Natural killer cell (primary cell): Measurements from ENCODE around the gene VWA1. TPM values are rescaled to one million over a fixed set of nuclear protein-coding genes. Genes with fewer than 3 reads are reported as not detected.

ENCODE experiments used
- ATAC-seq, 3 donors: fragments of 150-1000 bp in 2 of 3; fragments of 200-7000 bp in 1 of 3; cut with Tn5 transposase; 1 replicate in 1 of 3; 2 replicates in 2 of 3; pipeline ENCODE4 v1.10.0; 2021; ENCODE audit warnings: mild to moderate bottlenecking in 2 of 3, moderate library complexity in 2 of 3
- DNase-seq, 2 donors: peaks; one replicate each; pipeline versions ENCODE4 v3.0.0 to v3.0.0-alpha.2; 2013 to 2021; ENCODE audit warnings: mixed read lengths in 1 of 2
- H3K27ac ChIP-seq: one replicate; pipeline ENCODE4 v1.5.1; 2013; ENCODE audit warnings: mild to moderate bottlenecking, low read length
- H3K27me3 ChIP-seq: one replicate; pipeline ENCODE4 v1.6.1; 2013; ENCODE audit warnings: low read length; ENCODE audit not compliant: control insufficient read depth, insufficient read depth
- H3K36me3 ChIP-seq: one replicate; pipeline ENCODE4 v1.6.1; 2013; ENCODE audit warnings: low read length; ENCODE audit not compliant: control insufficient read depth, insufficient read depth
- H3K4me1 ChIP-seq: one replicate; pipeline ENCODE4 v1.6.1; 2013; ENCODE audit warnings: low read length; ENCODE audit not compliant: control insufficient read depth, insufficient read depth
- H3K4me3 ChIP-seq: one replicate; pipeline ENCODE4 v1.5.1; 2013; ENCODE audit warnings: low read length
- H3K9me3 ChIP-seq: one replicate; pipeline ENCODE4 v1.6.1; 2013; ENCODE audit warnings: low read length; ENCODE audit not compliant: control insufficient read depth, insufficient read depth
- H3K27ac Mint-ChIP-seq, 2 donors: one replicate each; pipeline ENCODE4 v1.8.0; 2022; ENCODE audit warnings: mild to moderate bottlenecking in 2 of 2, mixed read lengths in 2 of 2, moderate library complexity in 1 of 2
- H3K27me3 Mint-ChIP-seq, 2 donors: one replicate each; pipeline ENCODE4 v1.8.0; 2022; ENCODE audit warnings: low read depth in 2 of 2, mixed read lengths in 2 of 2
- H3K36me3 Mint-ChIP-seq: one replicate; pipeline ENCODE4 v1.8.0; 2022; ENCODE audit warnings: mixed read lengths
- H3K4me1 Mint-ChIP-seq, 2 donors: one replicate each; pipeline ENCODE4 v1.8.0; 2022; ENCODE audit warnings: mixed read lengths in 2 of 2
- H3K4me3 Mint-ChIP-seq: one replicate; pipeline ENCODE4 v1.8.0; 2022; ENCODE audit warnings: mild to moderate bottlenecking, moderate library complexity, mixed read lengths
- H3K9me3 Mint-ChIP-seq, 2 donors: one replicate each; pipeline ENCODE4 v1.8.0; 2022; ENCODE audit warnings: mixed read lengths in 2 of 2
- WGBS: methylation state at CpG from one replicate; pipeline ENCODE4 v1.1.7; 2013; ENCODE audit warnings: missing lambda C conversion rate; ENCODE audit not compliant: insufficient coverage; 5-methylcytosine and 5-hydroxymethylcytosine counted together
- intact Hi-C: fragments of 100-400 bp; cut with micrococcal nuclease; formaldehyde crosslinking; loops from one replicate; pipeline ENCODE4 v1.14.2; 2022
- total RNA-seq, 4 donors: library from RNA; stranded (reverse); fragments of 120-200 nt in 1 of 4; gene quantifications; one replicate each; pipeline versions ENCODE4 v1.2.3 to v1.2.4, GENCODE V29; 2013 to 2022
- TF ChIP-seq, protein P1 (sequence below): fragments of 200-600 bp; IDR thresholded peaks from one replicate; pipeline ENCODE4 v1.8.0; 2022; ENCODE audit warnings: antibody characterized with exemption

Gene VWA1
- total RNA-seq, 3 donors from 2014 or later (not counting 1 experiment from before 2014, with no cell fraction given), result not detected

DNA sequence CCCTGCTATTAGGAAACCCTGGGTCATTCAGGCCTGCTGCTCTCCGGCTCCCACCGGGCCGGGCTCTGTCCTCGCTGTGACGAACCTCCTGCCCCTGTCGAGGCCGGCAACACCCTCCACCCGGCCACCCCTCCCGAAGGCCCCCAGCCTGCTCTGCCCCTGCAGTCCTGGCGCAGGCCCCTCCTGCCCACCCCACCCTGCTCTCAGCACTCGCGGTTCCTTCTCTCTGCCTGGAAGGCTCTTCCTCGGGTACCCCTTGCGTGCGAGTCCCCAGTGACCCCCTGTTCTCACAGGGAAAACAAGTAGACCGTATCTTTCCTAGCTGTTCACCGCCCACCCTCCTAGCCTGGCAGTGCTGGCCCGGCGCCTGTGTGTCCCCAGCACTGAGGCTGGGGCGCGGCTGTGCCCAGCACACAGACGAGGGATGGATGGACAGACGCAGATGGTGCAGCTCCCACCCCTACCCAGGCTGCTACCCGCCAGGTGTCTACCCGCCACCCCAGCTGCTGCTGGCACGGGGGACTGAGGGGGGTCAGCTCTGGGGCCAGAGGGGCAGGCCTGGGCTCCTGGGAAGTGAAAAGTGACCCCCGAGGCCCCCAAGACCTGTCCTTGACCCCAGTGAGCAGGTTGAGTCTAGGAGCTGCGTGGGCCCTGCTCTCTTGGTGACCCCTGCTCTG is 3.1 kb upstream of the VWA1 start:
- DNase-seq (no peak), ATAC-seq (no peak)
- H3K27me3 ChIP-seq, result peaks cover 31% of the 10 kb centered on the region
- intact Hi-C loops, result no loop called here
- Mint-ChIP-seq H3K36me3 (no peaks in the 10 kb centered on the region), H3K4me3 (no peak overlapping the region), H3K9me3 (no peaks in the 10 kb centered on the region), H3K4me1 (peaks cover 0 to 4% of the 10 kb centered on the region in 2 donors), H3K27me3 (peaks cover 0 to 15% of the 10 kb centered on the region in 2 donors), H3K27ac (no peak overlapping the region)
- H3K4me1 ChIP-seq, result peaks cover 21% of the 10 kb centered on the region
- no peak overlapping the region for H3K4me3 ChIP-seq
- TF ChIP-seq, protein P1, sequence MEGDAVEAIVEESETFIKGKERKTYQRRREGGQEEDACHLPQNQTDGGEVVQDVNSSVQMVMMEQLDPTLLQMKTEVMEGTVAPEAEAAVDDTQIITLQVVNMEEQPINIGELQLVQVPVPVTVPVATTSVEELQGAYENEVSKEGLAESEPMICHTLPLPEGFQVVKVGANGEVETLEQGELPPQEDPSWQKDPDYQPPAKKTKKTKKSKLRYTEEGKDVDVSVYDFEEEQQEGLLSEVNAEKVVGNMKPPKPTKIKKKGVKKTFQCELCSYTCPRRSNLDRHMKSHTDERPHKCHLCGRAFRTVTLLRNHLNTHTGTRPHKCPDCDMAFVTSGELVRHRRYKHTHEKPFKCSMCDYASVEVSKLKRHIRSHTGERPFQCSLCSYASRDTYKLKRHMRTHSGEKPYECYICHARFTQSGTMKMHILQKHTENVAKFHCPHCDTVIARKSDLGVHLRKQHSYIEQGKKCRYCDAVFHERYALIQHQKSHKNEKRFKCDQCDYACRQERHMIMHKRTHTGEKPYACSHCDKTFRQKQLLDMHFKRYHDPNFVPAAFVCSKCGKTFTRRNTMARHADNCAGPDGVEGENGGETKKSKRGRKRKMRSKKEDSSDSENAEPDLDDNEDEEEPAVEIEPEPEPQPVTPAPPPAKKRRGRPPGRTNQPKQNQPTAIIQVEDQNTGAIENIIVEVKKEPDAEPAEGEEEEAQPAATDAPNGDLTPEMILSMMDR, result no peak
- 67% methylated on average over 28 of the region's 28 CpGs for WGBS
- no peaks in the 10 kb centered on the region for H3K36me3 ChIP-seq
- H3K27ac ChIP-seq, result no peak overlapping the region
- no peaks in the 10 kb centered on the region for H3K9me3 ChIP-seq

DNA sequence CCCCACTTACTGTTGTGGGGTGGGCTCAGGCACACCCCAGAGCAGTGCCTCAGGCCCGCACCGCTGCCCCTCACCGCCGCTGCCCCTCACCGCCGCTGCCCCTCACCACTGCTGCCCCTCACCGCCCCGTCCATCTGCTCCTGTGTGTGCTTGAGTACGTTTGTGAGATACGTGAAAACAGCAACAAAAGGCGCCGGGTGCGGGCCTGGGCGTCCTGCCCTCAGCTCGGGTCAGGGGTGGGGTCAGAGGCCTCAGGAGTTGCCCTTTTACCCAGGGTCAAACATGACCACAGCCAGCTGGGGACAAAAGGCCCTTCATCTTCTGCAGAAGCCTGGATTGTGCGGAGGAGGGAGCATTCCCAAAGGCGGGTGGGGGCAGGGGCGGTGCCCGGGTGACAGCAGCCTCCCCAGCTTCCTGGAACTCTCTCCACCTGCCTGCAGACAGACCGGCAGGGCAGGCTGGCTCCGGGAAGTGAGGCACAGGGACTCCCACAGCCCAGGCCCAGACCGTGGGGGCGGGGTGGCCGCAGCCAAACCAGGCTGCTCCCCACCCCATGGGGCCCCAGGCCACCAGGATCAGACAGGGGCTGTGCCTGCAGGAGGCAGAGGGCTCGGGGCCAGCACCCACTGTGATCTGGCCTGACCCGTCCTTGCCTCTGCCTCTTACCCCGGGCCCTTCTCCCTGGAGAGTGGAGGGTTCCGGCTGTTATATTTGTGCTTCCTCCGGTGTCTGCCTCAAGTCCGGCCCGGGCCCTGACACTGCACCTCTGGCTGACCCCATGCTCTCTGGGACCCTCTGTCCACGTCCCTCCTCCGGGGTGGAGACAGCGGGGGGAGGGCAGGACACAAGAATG is 2.3 kb upstream of the VWA1 start:
- no peak overlapping the region for H3K27ac ChIP-seq
- no peaks in the 10 kb centered on the region for H3K36me3 ChIP-seq
- WGBS, result 54% methylated on average over 34 of the region's 34 CpGs
- TF ChIP-seq, protein P1, result no peak
- peaks cover 39% of the 10 kb centered on the region for H3K27me3 ChIP-seq
- DNase-seq, result no peak
- intact Hi-C loops, result no loop called here
- no peak for ATAC-seq
- no peaks in the 10 kb centered on the region for H3K9me3 ChIP-seq
- H3K27me3 Mint-ChIP-seq, result peaks cover 0 to 15% of the 10 kb centered on the region in 2 donors
- H3K27ac Mint-ChIP-seq, result no peak overlapping the region
- H3K36me3 Mint-ChIP-seq, result no peaks in the 10 kb centered on the region
- H3K9me3 Mint-ChIP-seq, result no peaks in the 10 kb centered on the region
- H3K4me3 Mint-ChIP-seq, result no peak overlapping the region
- peaks cover 21% of the 10 kb centered on the region for H3K4me1 ChIP-seq
- no peak overlapping the region for H3K4me3 ChIP-seq
- H3K4me1 Mint-ChIP-seq, result peaks cover 0 to 4% of the 10 kb centered on the region in 2 donors

DNA sequence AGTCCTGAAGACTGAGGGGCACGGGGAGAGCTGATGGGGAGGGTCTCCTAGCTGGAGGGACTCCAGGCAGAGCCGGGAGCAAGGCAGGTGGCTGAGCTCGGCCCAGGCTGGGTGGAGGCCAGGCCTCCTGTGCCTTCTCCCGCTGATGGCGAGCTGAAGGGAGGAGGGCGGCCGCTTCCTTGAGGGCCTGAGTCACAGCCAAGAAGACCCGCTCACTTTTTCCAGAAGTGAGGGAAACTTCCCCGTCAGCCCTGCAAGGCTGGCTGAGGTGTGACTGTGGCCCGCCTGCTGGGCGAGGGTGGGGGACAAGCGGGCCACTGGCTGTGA is 1.7 kb upstream of the VWA1 start:
- Mint-ChIP-seq H3K36me3 (no peaks in the 10 kb centered on the region), H3K27ac (no peak overlapping the region), H3K27me3 (peaks cover 0 to 14% of the 10 kb centered on the region in 2 donors), H3K9me3 (no peaks in the 10 kb centered on the region), H3K4me1 (peaks cover 0 to 4% of the 10 kb centered on the region in 2 donors), H3K4me3 (no peak overlapping the region)
- no peak for DNase-seq
- H3K27me3 ChIP-seq, result peaks cover 38% of the 10 kb centered on the region
- no peaks in the 10 kb centered on the region for H3K9me3 ChIP-seq
- H3K4me1 ChIP-seq, result peaks cover 21% of the 10 kb centered on the region
- no peaks in the 10 kb centered on the region for H3K36me3 ChIP-seq
- WGBS, result 13% methylated on average over 12 of the region's 12 CpGs
- H3K27ac ChIP-seq, result no peak overlapping the region
- peak in 1 of 3 donors; percentile 28 for ATAC-seq
- no peak overlapping the region for H3K4me3 ChIP-seq
- TF ChIP-seq, protein P1, result no peak
- intact Hi-C loops, result no loop called here
